Measurements from ENCODE around the gene PTGS2. TPM values are rescaled to one million over a fixed set of nuclear protein-coding genes. Genes with fewer than 3 reads are reported as not detected.
"Not testable (repeated sequence)": the region's sequence is repeated elsewhere in the genome, so short reads cannot be mapped to it uniquely, and the experiment has no call there.

The PTGS2 gene
- total RNA-seq, 4 donors from 2014 or later, result 2.7 to 18.6 (median 4.3) TPM

- Histone ChIP-seq H3K4me1 (no peaks in the 10 kb centered on the region), H3K4me3 (no peak overlapping the region), H3K27ac (replicated peaks in 1 of 4) (no peak overlapping the region), H3K27me3 (no peaks in the 10 kb centered on the region), H3K9me3 (no peaks in the 10 kb centered on the region), H3K36me3 (no peaks in the 10 kb centered on the region)
- no peak for TF ChIP-seq POLR2AphosphoS5 (IDR thresholded peaks at IDR 0.05)
- TF ChIP-seq POLR2A (IDR thresholded peaks at IDR 0.05; ENCODE audit: low read depth), result no peak
- TF ChIP-seq EP300 (IDR thresholded peaks at IDR 0.05), result no peak
- TF ChIP-seq, protein P1, sequence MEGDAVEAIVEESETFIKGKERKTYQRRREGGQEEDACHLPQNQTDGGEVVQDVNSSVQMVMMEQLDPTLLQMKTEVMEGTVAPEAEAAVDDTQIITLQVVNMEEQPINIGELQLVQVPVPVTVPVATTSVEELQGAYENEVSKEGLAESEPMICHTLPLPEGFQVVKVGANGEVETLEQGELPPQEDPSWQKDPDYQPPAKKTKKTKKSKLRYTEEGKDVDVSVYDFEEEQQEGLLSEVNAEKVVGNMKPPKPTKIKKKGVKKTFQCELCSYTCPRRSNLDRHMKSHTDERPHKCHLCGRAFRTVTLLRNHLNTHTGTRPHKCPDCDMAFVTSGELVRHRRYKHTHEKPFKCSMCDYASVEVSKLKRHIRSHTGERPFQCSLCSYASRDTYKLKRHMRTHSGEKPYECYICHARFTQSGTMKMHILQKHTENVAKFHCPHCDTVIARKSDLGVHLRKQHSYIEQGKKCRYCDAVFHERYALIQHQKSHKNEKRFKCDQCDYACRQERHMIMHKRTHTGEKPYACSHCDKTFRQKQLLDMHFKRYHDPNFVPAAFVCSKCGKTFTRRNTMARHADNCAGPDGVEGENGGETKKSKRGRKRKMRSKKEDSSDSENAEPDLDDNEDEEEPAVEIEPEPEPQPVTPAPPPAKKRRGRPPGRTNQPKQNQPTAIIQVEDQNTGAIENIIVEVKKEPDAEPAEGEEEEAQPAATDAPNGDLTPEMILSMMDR (IDR thresholded peaks at IDR 0.05), result no peak
- no peak for DNase-seq (ENCODE audit: extremely low spot score)
- WGBS, result 86% methylated on average over 3 of the region's 3 CpGs
- intact Hi-C loops (cut with DNase I), result no loop called here
These were observed 25.5 kb downstream of the PTGS2 start for GRCh38 chr1:186654741-186655140.

DNA sequence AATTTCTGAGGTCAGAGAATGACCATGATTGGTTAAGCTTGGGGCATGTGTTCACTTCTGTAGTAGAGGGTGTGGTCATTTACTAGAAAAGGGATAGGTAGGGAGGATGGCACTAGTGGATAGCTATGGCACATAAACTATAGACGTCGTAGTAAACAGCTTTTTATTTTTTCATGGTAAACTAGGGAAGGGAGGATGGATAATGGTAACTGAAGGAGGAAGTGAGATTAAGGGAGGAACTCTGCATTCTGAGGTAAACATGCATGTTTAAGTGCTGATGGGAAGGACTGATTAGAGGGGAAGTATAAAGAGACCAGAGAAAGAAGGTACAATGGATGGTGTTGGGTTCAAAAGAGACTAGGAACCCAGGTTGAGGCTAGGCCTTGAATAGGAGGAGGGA, 26.9 kb downstream of the PTGS2 start:
- intact Hi-C loops (cut with DNase I), result no loop called here
- DNase-seq (ENCODE audit: extremely low spot score), result no peak
- H3K9me3 ChIP-seq, result no peaks in the 10 kb centered on the region
- no peak overlapping the region for H3K27ac ChIP-seq (replicated peaks in 1 of 4)
- no peaks in the 10 kb centered on the region for H3K36me3 ChIP-seq
- 73% methylated on average over 2 of the region's 2 CpGs for WGBS
- peaks cover 0 to 9% (median 3%) of the 10 kb centered on the region in 4 donors for H3K4me1 ChIP-seq
- H3K27me3 ChIP-seq, result no peaks in the 10 kb centered on the region
- no peak overlapping the region for H3K4me3 ChIP-seq
- TF ChIP-seq POLR2AphosphoS5 (IDR thresholded peaks at IDR 0.05) (no peak), EP300 (IDR thresholded peaks at IDR 0.05) (no peak), POLR2A (IDR thresholded peaks at IDR 0.05; ENCODE audit: low read depth) (no peak)
- TF ChIP-seq, protein P1 (IDR thresholded peaks at IDR 0.05), result no peak

- TF ChIP-seq POLR2A (IDR thresholded peaks at IDR 0.05; ENCODE audit: low read depth) (no peak), EP300 (IDR thresholded peaks at IDR 0.05) (no peak), POLR2AphosphoS5 (IDR thresholded peaks at IDR 0.05) (no peak)
- TF ChIP-seq, protein P1 (IDR thresholded peaks at IDR 0.05), result no peak
- Histone ChIP-seq H3K36me3 (no peaks in the 10 kb centered on the region), H3K9me3 (no peaks in the 10 kb centered on the region), H3K27me3 (no peaks in the 10 kb centered on the region), H3K4me1 (peaks cover 0 to 9% (median 3%) of the 10 kb centered on the region in 4 donors), H3K27ac (replicated peaks in 1 of 4) (no peak overlapping the region), H3K4me3 (no peak overlapping the region)
- DNase-seq (ENCODE audit: extremely low spot score), result no peak
- intact Hi-C loops (cut with DNase I), result no loop called here
- WGBS, result 55% methylated on average over 4 of the region's 4 CpGs
These were observed 31.6 kb downstream of the PTGS2 start for GRCh38 chr1:186648613-186649012.

DNA sequence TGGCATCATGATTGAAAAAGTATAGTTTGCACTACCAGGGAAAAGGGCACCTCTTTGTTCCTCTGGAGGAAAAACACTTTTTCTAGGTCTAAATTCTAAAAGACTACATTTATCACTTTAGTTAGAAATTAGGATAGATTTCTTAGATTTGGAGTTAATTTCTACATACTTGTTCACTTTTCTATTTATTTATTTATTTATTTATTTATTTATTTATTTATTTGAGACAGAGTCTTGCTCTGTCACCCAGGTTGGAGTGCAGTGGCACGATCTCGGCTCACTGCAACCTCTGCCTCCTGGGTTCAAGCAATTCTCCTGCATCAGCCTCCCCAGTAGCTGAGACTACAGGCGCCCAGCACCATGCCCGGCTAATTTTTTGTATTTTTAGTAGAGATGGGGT, 32.2 kb downstream of the PTGS2 start:
- H3K27me3 ChIP-seq; H3K36me3 ChIP-seq; intact Hi-C loops (cut with DNase I); H3K9me3 ChIP-seq; H3K4me1 ChIP-seq; H3K27ac ChIP-seq (replicated peaks in 1 of 4); DNase-seq (ENCODE audit: extremely low spot score); H3K4me3 ChIP-seq: not testable (repeated sequence)
- WGBS, result 93% methylated on average over 4 of the region's 4 CpGs

GRCh38 chr1:186643614-186644013, 36.6 kb downstream of the PTGS2 start:
- Histone ChIP-seq H3K4me3 (no peak overlapping the region), H3K36me3 (no peaks in the 10 kb centered on the region), H3K9me3 (no peaks in the 10 kb centered on the region), H3K27me3 (no peaks in the 10 kb centered on the region), H3K4me1 (peaks cover 0 to 3% (median under 1%) of the 10 kb centered on the region in 4 donors), H3K27ac (replicated peaks in 1 of 4) (no peak overlapping the region)
- TF ChIP-seq EP300 (IDR thresholded peaks at IDR 0.05), result no peak
- TF ChIP-seq POLR2A (IDR thresholded peaks at IDR 0.05; ENCODE audit: low read depth), result no peak
- TF ChIP-seq POLR2AphosphoS5 (IDR thresholded peaks at IDR 0.05), result no peak
- TF ChIP-seq, protein P1 (IDR thresholded peaks at IDR 0.05), result no peak
- WGBS, result 67% methylated on average over 2 of the region's 2 CpGs
- intact Hi-C loops (cut with DNase I), result no loop called here
- no peak for DNase-seq (ENCODE audit: extremely low spot score)

DNA sequence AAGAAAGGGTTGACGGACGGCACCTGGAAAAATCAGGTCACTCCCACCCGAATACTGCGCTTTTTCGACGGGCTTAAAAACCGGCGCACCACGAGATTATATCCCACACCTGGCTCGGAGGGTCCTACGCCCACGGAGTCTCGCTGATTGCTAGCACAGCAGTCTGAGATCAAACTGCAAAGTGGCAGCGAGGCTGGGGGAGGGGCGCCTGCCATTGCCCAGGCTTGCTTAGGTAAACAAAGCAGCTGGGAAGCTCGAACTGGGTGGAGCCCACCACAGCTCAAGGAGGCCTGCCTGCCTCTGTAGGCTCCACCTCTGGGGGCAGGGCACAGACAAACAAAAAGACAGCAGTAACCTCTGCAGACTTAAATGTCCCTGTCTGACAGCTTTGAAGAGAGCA, 42.7 kb downstream of the PTGS2 start:
- DNase-seq (ENCODE audit: extremely low spot score); H3K4me1 ChIP-seq; H3K27me3 ChIP-seq; H3K4me3 ChIP-seq; H3K27ac ChIP-seq (replicated peaks in 1 of 4); H3K36me3 ChIP-seq; intact Hi-C loops (cut with DNase I); H3K9me3 ChIP-seq: not testable (repeated sequence)
- WGBS, result 78% methylated on average over 14 of the region's 16 CpGs
